Choroid plexus epithelial cell (primary cell): ENCODE data around the gene ART4.

Experiments
- DNase-seq: peaks from one replicate; pipeline ENCODE4 v3.0.0-alpha.2; 2010; ENCODE audit warnings: low read depth
- H3K4me3 ChIP-seq: 2 replicates; pipeline ENCODE4 v1.5.1; 2011; ENCODE audit warnings: low read depth, mild to moderate bottlenecking, control low read depth, low read length, moderate library complexity
- TF ChIP-seq, protein P1 (sequence below): conservative IDR thresholded peaks from 2 replicates; pipeline ENCODE4 v1.5.1; 2011; ENCODE audit warnings: low read depth, mild to moderate bottlenecking, control low read depth, inconsistent platforms, low read length, moderate library complexity

Gene ART4

DNA sequence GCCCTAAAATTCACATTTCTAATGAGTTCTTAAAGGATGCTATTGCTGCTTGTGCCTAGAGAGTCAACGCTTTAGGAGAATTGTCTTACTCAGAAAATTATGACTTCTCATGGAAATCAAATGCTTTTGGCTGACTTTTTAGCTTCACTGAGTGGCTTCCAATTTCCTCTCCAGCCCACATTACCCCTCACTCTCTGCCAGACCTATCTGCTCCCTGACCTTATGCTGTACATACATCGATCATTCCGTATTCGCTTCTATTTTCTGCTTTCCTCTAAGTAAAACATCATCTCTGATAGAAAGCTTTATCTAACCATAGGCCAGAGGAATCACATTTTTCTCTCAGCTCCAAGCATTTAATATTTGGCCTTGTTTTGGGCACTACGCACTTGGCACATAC lies 16.8 kb downstream of the ART4 start:
- no peak for DNase-seq
- TF ChIP-seq, protein P1, sequence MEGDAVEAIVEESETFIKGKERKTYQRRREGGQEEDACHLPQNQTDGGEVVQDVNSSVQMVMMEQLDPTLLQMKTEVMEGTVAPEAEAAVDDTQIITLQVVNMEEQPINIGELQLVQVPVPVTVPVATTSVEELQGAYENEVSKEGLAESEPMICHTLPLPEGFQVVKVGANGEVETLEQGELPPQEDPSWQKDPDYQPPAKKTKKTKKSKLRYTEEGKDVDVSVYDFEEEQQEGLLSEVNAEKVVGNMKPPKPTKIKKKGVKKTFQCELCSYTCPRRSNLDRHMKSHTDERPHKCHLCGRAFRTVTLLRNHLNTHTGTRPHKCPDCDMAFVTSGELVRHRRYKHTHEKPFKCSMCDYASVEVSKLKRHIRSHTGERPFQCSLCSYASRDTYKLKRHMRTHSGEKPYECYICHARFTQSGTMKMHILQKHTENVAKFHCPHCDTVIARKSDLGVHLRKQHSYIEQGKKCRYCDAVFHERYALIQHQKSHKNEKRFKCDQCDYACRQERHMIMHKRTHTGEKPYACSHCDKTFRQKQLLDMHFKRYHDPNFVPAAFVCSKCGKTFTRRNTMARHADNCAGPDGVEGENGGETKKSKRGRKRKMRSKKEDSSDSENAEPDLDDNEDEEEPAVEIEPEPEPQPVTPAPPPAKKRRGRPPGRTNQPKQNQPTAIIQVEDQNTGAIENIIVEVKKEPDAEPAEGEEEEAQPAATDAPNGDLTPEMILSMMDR, result no peak
- no peak overlapping the region for H3K4me3 ChIP-seq

- peak; percentile 56 for DNase-seq
- H3K4me3 ChIP-seq, result no peak overlapping the region
- TF ChIP-seq, protein P1, result no peak
Measured at GRCh38 chr12:14825256-14825655, 18.1 kb downstream of the ART4 start.

- TF ChIP-seq, protein P1, result no peak
- peak; percentile 55 for DNase-seq
- no peak overlapping the region for H3K4me3 ChIP-seq
Measured at GRCh38 chr12:14824012-14824634, 19.2 kb downstream of the ART4 start.

DNA sequence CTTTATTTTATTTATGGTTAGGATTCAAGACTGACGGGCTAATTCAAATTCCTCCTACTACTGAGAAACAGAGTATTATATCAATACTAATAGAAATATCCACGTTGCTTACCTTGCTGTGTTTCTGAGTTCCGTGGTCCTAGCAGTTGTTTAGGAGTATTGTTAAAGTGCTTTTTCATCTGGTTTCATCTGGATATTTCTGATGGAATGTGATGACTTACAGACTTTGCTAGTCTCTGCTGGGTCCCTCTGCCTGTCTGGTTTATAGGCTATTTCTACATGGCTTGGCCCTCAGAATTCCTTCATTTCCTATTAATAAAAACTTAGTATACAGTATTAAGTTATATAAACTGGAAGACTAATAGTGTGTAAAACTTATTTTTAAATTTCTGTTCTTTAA lies 29.3 kb downstream of the ART4 start, which contains the start of gene SMCO3:
Gene SMCO3, minus strand, starts transcription at position 169 of the 400 bp plus-strand sequence. CDS start 7,502 bp downstream, outside the sequence.
- no peak within 1 kb of the TSS for H3K4me3 ChIP-seq
- TF ChIP-seq, protein P1, result no peak
- peak; percentile 31 for DNase-seq

- DNase-seq, result no peak
- TF ChIP-seq, protein P1, result no peak
- no peak overlapping the region for H3K4me3 ChIP-seq
Measured at GRCh38 chr12:14811486-14811885, 31.8 kb downstream of the ART4 start.

DNA sequence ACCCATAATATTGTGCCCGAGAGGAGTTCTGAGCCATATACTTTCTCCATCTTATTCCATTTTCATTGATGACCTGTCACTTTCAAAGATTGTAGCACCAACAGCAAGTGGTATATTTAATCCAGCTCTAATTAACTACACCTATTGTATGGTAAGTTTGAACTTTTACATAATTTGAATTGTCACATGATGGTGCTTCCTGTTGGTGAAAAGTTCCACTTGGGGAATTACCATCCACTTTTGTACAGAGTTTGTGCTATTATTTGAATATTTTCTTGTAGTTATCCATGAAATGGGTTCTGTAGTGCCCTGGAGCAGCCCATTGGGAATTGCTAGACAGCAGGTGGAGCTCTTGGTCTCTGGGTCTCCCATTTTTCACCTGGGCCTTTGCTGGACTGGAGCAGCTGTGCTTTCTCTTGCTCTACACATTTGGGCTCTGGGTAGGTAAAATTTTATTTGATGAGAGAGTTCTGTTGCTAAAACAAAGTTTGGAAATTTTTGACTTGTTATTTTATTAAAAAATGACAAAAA lies 32.3 kb downstream of the ART4 start:
- peak; percentile 56 for DNase-seq
- no peak overlapping the region for H3K4me3 ChIP-seq
- TF ChIP-seq, protein P1, result peak; percentile 74

DNA sequence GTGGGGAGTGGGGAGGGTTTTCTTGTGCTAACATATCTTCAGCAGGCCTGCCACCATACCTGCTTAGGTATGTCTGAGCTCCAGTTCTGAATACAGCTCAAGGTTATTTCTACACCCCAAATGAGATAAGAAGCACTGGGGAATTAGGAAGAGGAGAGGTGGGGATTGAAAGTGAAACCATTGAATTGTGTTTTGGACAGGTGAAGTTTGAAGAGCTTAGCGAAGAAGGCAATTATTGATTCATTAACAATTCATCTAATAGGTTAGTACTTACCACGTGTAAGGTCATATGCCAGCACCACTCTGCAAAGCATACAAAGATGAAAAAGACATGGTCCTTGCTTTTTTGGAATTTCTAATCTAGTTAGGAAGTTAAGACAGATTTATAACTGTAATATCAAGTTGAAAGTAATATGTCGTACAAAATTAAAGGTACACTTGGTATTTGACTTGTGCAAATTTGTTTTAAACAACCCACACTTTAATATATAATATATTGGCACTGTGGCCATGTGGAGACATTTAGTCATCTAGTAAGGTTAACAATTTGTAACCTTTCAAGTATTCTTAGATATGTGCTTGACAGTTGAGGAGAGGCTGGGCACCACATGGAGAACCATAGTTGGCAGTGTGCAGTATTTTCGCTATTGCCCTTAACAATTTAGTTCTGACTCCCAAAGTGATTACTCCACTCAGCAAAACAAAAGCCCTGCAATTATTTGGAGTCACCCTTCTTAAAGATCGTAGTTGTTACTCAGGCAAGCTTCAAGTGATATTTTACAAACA lies 33.0 kb downstream of the ART4 start:
- H3K4me3 ChIP-seq, result no peak overlapping the region
- TF ChIP-seq, protein P1, result no peak
- no peak for DNase-seq
